CD4-positive, alpha-beta T cell treated with Interleukin-6 for 4 hours (primary cell): ENCODE measurements around the gene BBS7.

Experiments used
- DNase-seq: peaks from one replicate; pipeline ENCODE4 v3.0.0-alpha.2; 2020; ENCODE audit warnings: mixed read lengths

The BBS7 gene

GRCh38 chr4:121869841-121870822 is at the start of gene BBS7:
Gene BBS7 (minus strand): TSS chr4:121870474. CDS start chr4:121870313, 161 bp downstream.
- peak; percentile 100 for DNase-seq

- no peak for DNase-seq
Measured at GRCh38 chr4:121913667-121914066, 43.4 kb upstream of the BBS7 start.

- no peak for DNase-seq
Measured at GRCh38 chr4:121908346-121908745, 38.1 kb upstream of the BBS7 start.

- DNase-seq, result peak; percentile 59
Measured at GRCh38 chr4:121900132-121900983, 30.1 kb upstream of the BBS7 start.

- DNase-seq, result peak; percentile 38
Measured at GRCh38 chr4:121898150-121898549, 27.9 kb upstream of the BBS7 start.

GRCh38 chr4:121888134-121888533 is 17.9 kb upstream of the BBS7 start:
- DNase-seq, result no peak

- no peak for DNase-seq
Measured at GRCh38 chr4:121885115-121885514, 14.8 kb upstream of the BBS7 start.

GRCh38 chr4:121881158-121881557 is 10.9 kb upstream of the BBS7 start:
- DNase-seq, result no peak

GRCh38 chr4:121879135-121879534 is 8.9 kb upstream of the BBS7 start:
- no peak for DNase-seq

GRCh38 chr4:121877041-121877773 is 6.9 kb upstream of the BBS7 start:
- DNase-seq, result no peak

GRCh38 chr4:121876070-121876469 is 5.8 kb upstream of the BBS7 start:
- no peak for DNase-seq

GRCh38 chr4:121875652-121876051 is 5.4 kb upstream of the BBS7 start:
- no peak for DNase-seq

GRCh38 chr4:121873604-121874003 is 3.3 kb upstream of the BBS7 start:
- no peak for DNase-seq

- no peak for DNase-seq
Measured at GRCh38 chr4:121863799-121864198, 6.5 kb downstream of the BBS7 start.

GRCh38 chr4:121861426-121861825 is 8.8 kb downstream of the BBS7 start:
- DNase-seq, result no peak

GRCh38 chr4:121860121-121860520 is 10.2 kb downstream of the BBS7 start:
- no peak for DNase-seq

GRCh38 chr4:121851354-121851753 is 18.9 kb downstream of the BBS7 start:
- DNase-seq, result no peak

- DNase-seq, result no peak
Measured at GRCh38 chr4:121846662-121847061, 23.6 kb downstream of the BBS7 start.

- no peak for DNase-seq
Measured at GRCh38 chr4:121842862-121843261, 27.4 kb downstream of the BBS7 start.

- no peak for DNase-seq
Measured at GRCh38 chr4:121838136-121838535, 32.1 kb downstream of the BBS7 start.

- no peak for DNase-seq
Measured at GRCh38 chr4:121829511-121829910, 40.8 kb downstream of the BBS7 start.

- no peak for DNase-seq
Measured at GRCh38 chr4:121827853-121828252, 42.4 kb downstream of the BBS7 start.

GRCh38 chr4:121824950-121825349 is 45.3 kb downstream of the BBS7 start:
- no peak for DNase-seq
